Gastrocnemius medialis (tissue), 4 donors: ENCODE results near the gene MAP3K7CL. TPM values are rescaled to one million over a fixed set of nuclear protein-coding genes. Genes with fewer than 3 reads are reported as not detected.

ENCODE experiments used
- ATAC-seq, 2 donors: fragments of 150-250 bp; one replicate each; pipeline ENCODE4 v1.9.1; 2016
- DNase-seq, 2 donors: peaks; one replicate each; pipeline ENCODE4 v3.0.0-alpha.2; 2019
- H3K27ac ChIP-seq, 4 donors: fragments of 200-600 bp; sonication (generic); 1 replicate in 1 of 4; 2 replicates in 3 of 4; pipeline ENCODE4 v1.5.1; 2016 to 2018; ENCODE audit warnings: mild to moderate bottlenecking in 2 of 4, moderate library complexity in 1 of 4
- H3K27me3 ChIP-seq, 3 donors: fragments of 200-600 bp; sonication (generic) in 2 of 3; 1 replicate in 1 of 3; 2 replicates in 2 of 3; pipeline versions ENCODE4 v1.5.1 to v1.6.0; 2016 to 2019; ENCODE audit warnings: mild to moderate bottlenecking in 1 of 3, moderate library complexity in 1 of 3
- H3K36me3 ChIP-seq, 2 donors: fragments of 200-600 bp; sonication (generic) in 1 of 2; one replicate each; pipeline ENCODE4 v1.5.1; 2017 to 2018
- H3K4me1 ChIP-seq, 2 donors: fragments of 200-600 bp; sonication (generic) in 1 of 2; one replicate each; pipeline ENCODE4 v1.5.1; 2016 to 2017; ENCODE audit warnings: mild to moderate bottlenecking in 2 of 2
- H3K4me3 ChIP-seq, 4 donors: fragments of 200-600 bp; sonication (generic) in 3 of 4; 1 replicate in 1 of 4; 2 replicates in 3 of 4; pipeline ENCODE4 v1.5.1; 2016 to 2019; ENCODE audit warnings: mild to moderate bottlenecking in 2 of 4
- H3K9me3 ChIP-seq, 3 donors: fragments of 200-600 bp; sonication (generic) in 2 of 3; 1 replicate in 1 of 3; 2 replicates in 2 of 3; pipeline ENCODE4 v1.5.1; 2016 to 2019
- CTCF ChIP-seq, 5 experiments: fragments of 450-650 bp in 3 of 5; fragments of 200-600 bp in 2 of 5; sonication (generic) in 2 of 5; IDR thresholded peaks in 4 of 5; conservative IDR thresholded peaks in 1 of 5; 1 replicate in 4 of 5; 2 replicates in 1 of 5; pipeline ENCODE4 v1.5.1; 2016 to 2019; ENCODE audit warnings: antibody characterized with exemption in 5 of 5, mild to moderate bottlenecking in 3 of 5, moderate library complexity in 3 of 5
- POLR2A ChIP-seq, 2 donors: fragments of 450-650 bp; IDR thresholded peaks; one replicate each; pipeline ENCODE4 v1.6.1; 2017; ENCODE audit warnings: antibody characterized with exemption in 2 of 2, mild to moderate bottlenecking in 2 of 2, moderate library complexity in 2 of 2
- in situ Hi-C, 4 donors: fragments of 200-750 bp; cut with MboI; loops; one replicate each; pipeline versions ENCODE4 v1.15.0 to v1.8.0; 2017; ENCODE audit warnings: low sequenced_read_pairs in 4 of 4
- intact Hi-C: fragments of 100-400 bp; cut with DNase I; formaldehyde crosslinking; loops from one replicate; pipeline ENCODE4 v1.15.1; 2023; ENCODE audit warnings: low total_unique reads
- total RNA-seq, 4 donors: library from RNA; depleted of rRNA; stranded (reverse); fragments of >200 nt; gene quantifications; one replicate each; pipeline versions ENCODE4 v1.1.0 to v1.2.3, GENCODE V29; 2016

The MAP3K7CL gene
- total RNA-seq, 4 donors from 2014 or later: 4.3 to 17.4 (median 15.5) TPM; not detected in 1

GRCh38 chr21:29170944-29171343 lies 40.5 kb downstream of the MAP3K7CL start:
- Histone ChIP-seq H3K27ac (no peak overlapping the region), H3K27me3 (no peaks in the 10 kb centered on the region), H3K4me1 (peaks cover 5 to 15% of the 10 kb centered on the region in 2 donors), H3K9me3 (no peaks in the 10 kb centered on the region), H3K4me3 (no peak overlapping the region), H3K36me3 (no peaks in the 10 kb centered on the region)
- DNase-seq: no peak
- TF ChIP-seq CTCF (IDR thresholded peaks at IDR 0.05 in 4 of 5, conservative IDR thresholded peaks at IDR 0.05 in 1 of 5) (no peak), POLR2A (IDR thresholded peaks at IDR 0.05) (no peak)
- intact Hi-C loops (no loop called here), in situ Hi-C loops (loop anchor here in 2 of 4 donors (10.0 to 25.0 kb wide), 2 partner anchors 116 to 124 kb away; partner anchors contain the start of gene BACH1 (in 2 of the 2))
- ATAC-seq: no peak

- no peak overlapping the region for H3K4me3 ChIP-seq
- TF ChIP-seq CTCF (IDR thresholded peaks at IDR 0.05 in 4 of 5, conservative IDR thresholded peaks at IDR 0.05 in 1 of 5) (no peak), POLR2A (IDR thresholded peaks at IDR 0.05) (no peak)
- no peak overlapping the region for H3K27ac ChIP-seq
- ATAC-seq (no peak), DNase-seq (no peak)
- H3K27me3 ChIP-seq: no peaks in the 10 kb centered on the region
- no peaks in the 10 kb centered on the region for H3K36me3 ChIP-seq
- in situ Hi-C loops (loop anchor here in 2 of 4 donors (10.0 to 25.0 kb wide), 2 partner anchors 115 to 123 kb away; partner anchors contain the start of gene BACH1 (in 2 of the 2)), intact Hi-C loops (no loop called here)
- H3K9me3 ChIP-seq: no peaks in the 10 kb centered on the region
- H3K4me1 ChIP-seq: peaks cover 5 to 11% of the 10 kb centered on the region in 2 donors
Observed at GRCh38 chr21:29172282-29172681, 41.8 kb downstream of the MAP3K7CL start.

- intact Hi-C loops (no loop called here), in situ Hi-C loops (loop anchor here in 2 of 4 donors (10.0 to 25.0 kb wide), 2 partner anchors 113 to 120 kb away; partner anchors contain the start of gene BACH1 (in 2 of the 2))
- peak overlapping the region in 2 of 4 donors; percentile 32 to 35 for H3K27ac ChIP-seq
Observed at GRCh38 chr21:29174607-29175013, 44.2 kb downstream of the MAP3K7CL start.

GRCh38 chr21:29175408-29176134 lies 45.1 kb downstream of the MAP3K7CL start:
- Histone ChIP-seq H3K36me3 (no peaks in the 10 kb centered on the region), H3K27me3 (no peaks in the 10 kb centered on the region), H3K27ac (no peak overlapping the region), H3K9me3 (no peaks in the 10 kb centered on the region), H3K4me1 (peaks cover 5 to 11% of the 10 kb centered on the region in 2 donors), H3K4me3 (no peak overlapping the region)
- intact Hi-C loops: no loop called here
- DNase-seq (no peak), ATAC-seq (no peak)
- in situ Hi-C loops: loop anchor here in 1 of 4 donors (10.0 kb wide), 1 partner anchor 119 kb away; the partner anchor contains the start of gene BACH1
- TF ChIP-seq POLR2A (IDR thresholded peaks at IDR 0.05) (no peak), CTCF (IDR thresholded peaks at IDR 0.05 in 4 of 5, conservative IDR thresholded peaks at IDR 0.05 in 1 of 5) (no peak)

More at GRCh38 chr21:29174607-29175013, 44.2 kb downstream of the MAP3K7CL start:
- Histone ChIP-seq H3K9me3 (no peaks in the 10 kb centered on the region), H3K36me3 (no peaks in the 10 kb centered on the region), H3K4me3 (no peak overlapping the region), H3K27me3 (no peaks in the 10 kb centered on the region), H3K4me1 (peaks cover 5 to 11% of the 10 kb centered on the region in 2 donors)
- DNase-seq (no peak), ATAC-seq (no peak)
- TF ChIP-seq POLR2A (IDR thresholded peaks at IDR 0.05) (no peak), CTCF (IDR thresholded peaks at IDR 0.05 in 4 of 5, conservative IDR thresholded peaks at IDR 0.05 in 1 of 5) (no peak)
